ENCODE results near the gene NOS1AP.
"Not testable (repeated sequence)": the region's sequence is repeated elsewhere in the genome, so short reads cannot be mapped to it uniquely, and the experiment has no call there.

NOS1AP gene

GRCh38 chr1:162389021-162389818 lies 319.7 kb downstream of the NOS1AP start:
- DNase-seq: no peak

GRCh38 chr1:162389971-162390370 lies 320.5 kb downstream of the NOS1AP start:
- no peak for DNase-seq

GRCh38 chr1:162390396-162391185 lies 321.1 kb downstream of the NOS1AP start:
- DNase-seq: no peak

- no peak for DNase-seq
Measured at GRCh38 chr1:162391790-162392563, 322.5 kb downstream of the NOS1AP start.

- DNase-seq: no peak
Measured at GRCh38 chr1:162396201-162396906, 326.9 kb downstream of the NOS1AP start.

GRCh38 chr1:162397039-162397448 lies 327.6 kb downstream of the NOS1AP start:
- no peak for DNase-seq

GRCh38 chr1:162397943-162398560 lies 328.6 kb downstream of the NOS1AP start:
- DNase-seq: no peak

GRCh38 chr1:162398999-162399580 lies 329.6 kb downstream of the NOS1AP start:
- DNase-seq: no peak

GRCh38 chr1:162400790-162401355 lies 331.4 kb downstream of the NOS1AP start:
- DNase-seq: no peak

- no peak for DNase-seq
Measured at GRCh38 chr1:162404550-162405160, 335.2 kb downstream of the NOS1AP start.

- DNase-seq: no peak
Measured at GRCh38 chr1:162405800-162406199, 336.3 kb downstream of the NOS1AP start.

GRCh38 chr1:162406811-162407210 lies 337.3 kb downstream of the NOS1AP start:
- no peak for DNase-seq

- no peak for DNase-seq
Measured at GRCh38 chr1:162407539-162407938, 338.0 kb downstream of the NOS1AP start.

GRCh38 chr1:162412002-162412401 lies 342.5 kb downstream of the NOS1AP start, which contains the start of gene SH2D1B:
Gene SH2D1B, minus strand, starts transcription at chr1:162412136. Its CDS starts 120 bp downstream, at chr1:162412016.
- DNase-seq: no peak

GRCh38 chr1:162416215-162416614 lies 346.7 kb downstream of the NOS1AP start:
- DNase-seq: no peak

GRCh38 chr1:162416909-162417308 lies 347.4 kb downstream of the NOS1AP start:
- DNase-seq: no peak

- no peak for DNase-seq
Measured at GRCh38 chr1:162417650-162418049, 348.2 kb downstream of the NOS1AP start.

- DNase-seq: not testable (repeated sequence)
Measured at GRCh38 chr1:162418584-162418983, 349.1 kb downstream of the NOS1AP start.

- DNase-seq: not testable (repeated sequence)
Measured at GRCh38 chr1:162419450-162419931, 350.0 kb downstream of the NOS1AP start.

Measured in cerebellar nuclear complex (tissue), 1 donor.